Fibroblast of lung (primary cell): Measurements from ENCODE around the gene SRP9. TPM values are rescaled to one million over a fixed set of nuclear protein-coding genes. Genes with fewer than 3 reads are reported as not detected.
"Not testable (repeated sequence)": the region's sequence is repeated elsewhere in the genome, so short reads cannot be mapped to it uniquely, and the experiment has no call there.

Experiments used
- DNase-seq, 2 donors: peaks; one replicate each; pipeline versions ENCODE4 v3.0.0 to v3.0.0-alpha.2; 2010; ENCODE audit warnings: low read depth in 2 of 2
- H2AFZ ChIP-seq: 2 replicates; pipeline ENCODE4 v1.5.1; 2012; ENCODE audit warnings: low read length, control low read depth, inconsistent platforms
- H3K27ac ChIP-seq: 2 replicates; pipeline ENCODE4 v1.5.1; 2011; ENCODE audit warnings: low read length, control low read depth; ENCODE audit not compliant: insufficient read depth
- H3K27me3 ChIP-seq: 2 replicates; pipeline ENCODE4 v1.5.1; 2011; ENCODE audit warnings: mild to moderate bottlenecking, low read length; ENCODE audit not compliant: control insufficient read depth, insufficient read depth
- H3K36me3 ChIP-seq: 2 replicates; pipeline ENCODE4 v1.5.1; 2011; ENCODE audit warnings: low read length; ENCODE audit not compliant: control insufficient read depth, insufficient read depth
- H3K4me1 ChIP-seq: 2 replicates; pipeline ENCODE4 v1.5.1; 2011; ENCODE audit warnings: low read length; ENCODE audit not compliant: control insufficient read depth, insufficient read depth; ENCODE audit errors: extremely low read depth
- H3K4me2 ChIP-seq: 2 replicates; pipeline ENCODE4 v1.5.1; 2011; ENCODE audit warnings: low read length, control low read depth; ENCODE audit not compliant: insufficient read depth; ENCODE audit errors: extremely low read depth
- H3K4me3 ChIP-seq, 4 experiments: fragments of 200-600 bp in 1 of 4; sonication (generic) in 1 of 4; replicated peaks in 1 of 4; 2 replicates each; pipeline ENCODE4 v1.5.1; 2011 to 2016; ENCODE audit warnings: low read length in 4 of 4, low read depth in 3 of 4, mild to moderate bottlenecking in 3 of 4, control low read depth in 2 of 4, inconsistent platforms in 1 of 4, mixed read lengths in 1 of 4; ENCODE audit not compliant: insufficient read depth in 1 of 4; ENCODE audit errors: control extremely low read depth in 1 of 4
- H3K79me2 ChIP-seq: 2 replicates; pipeline ENCODE4 v1.5.1; 2012; ENCODE audit warnings: mild to moderate bottlenecking, low read length, inconsistent platforms; ENCODE audit not compliant: control insufficient read depth, insufficient read depth
- H3K9ac ChIP-seq: 2 replicates; pipeline ENCODE4 v1.5.1; 2011; ENCODE audit warnings: mild to moderate bottlenecking, low read length, control low read depth; ENCODE audit not compliant: insufficient read depth
- H3K9me3 ChIP-seq: 2 replicates; pipeline ENCODE4 v1.5.1; 2012; ENCODE audit warnings: low read depth, low read length; ENCODE audit not compliant: control insufficient read depth, insufficient read depth
- H4K20me1 ChIP-seq: 2 replicates; pipeline ENCODE4 v1.5.1; 2011; ENCODE audit warnings: low read length; ENCODE audit not compliant: control insufficient read depth, insufficient read depth; ENCODE audit errors: extremely low read depth
- CTCF ChIP-seq, 2 donors: IDR thresholded peaks in 1 of 2; conservative IDR thresholded peaks in 1 of 2; 1 replicate in 1 of 2; 2 replicates in 1 of 2; pipeline ENCODE4 v1.5.1; 2011 to 2012; ENCODE audit warnings: low read length in 2 of 2, control low read depth in 1 of 2, inconsistent platforms in 1 of 2, low read depth in 1 of 2, mild to moderate bottlenecking in 1 of 2
- EZH2 ChIP-seq: IDR thresholded peaks from 2 replicates; pipeline ENCODE4 v1.5.1; 2012; ENCODE audit warnings: low read length, control low read depth, mild to moderate bottlenecking; ENCODE audit errors: missing control alignments
- polyA plus RNA-seq, 2 donors: library from polyadenylated mRNA; depleted of rRNA in 1 of 2; stranded (reverse) in 1 of 2; unstranded in 1 of 2; fragments of >200 nt; gene quantifications; 2 replicates each; pipeline ENCODE4 v1.2.1, GENCODE V29; 2011 to 2012; ENCODE audit warnings: missing spikeins in 1 of 2
- total RNA-seq: library from RNA; depleted of rRNA; stranded (reverse); fragments of >200 nt; gene quantifications from 2 replicates; pipeline ENCODE4 v1.2.1, GENCODE V29; 2014

Gene SRP9
- total and polyA plus RNA-seq, 2 donors (not counting 1 experiment from before 2014, with no cell fraction given), result 202 to 442 TPM

DNA sequence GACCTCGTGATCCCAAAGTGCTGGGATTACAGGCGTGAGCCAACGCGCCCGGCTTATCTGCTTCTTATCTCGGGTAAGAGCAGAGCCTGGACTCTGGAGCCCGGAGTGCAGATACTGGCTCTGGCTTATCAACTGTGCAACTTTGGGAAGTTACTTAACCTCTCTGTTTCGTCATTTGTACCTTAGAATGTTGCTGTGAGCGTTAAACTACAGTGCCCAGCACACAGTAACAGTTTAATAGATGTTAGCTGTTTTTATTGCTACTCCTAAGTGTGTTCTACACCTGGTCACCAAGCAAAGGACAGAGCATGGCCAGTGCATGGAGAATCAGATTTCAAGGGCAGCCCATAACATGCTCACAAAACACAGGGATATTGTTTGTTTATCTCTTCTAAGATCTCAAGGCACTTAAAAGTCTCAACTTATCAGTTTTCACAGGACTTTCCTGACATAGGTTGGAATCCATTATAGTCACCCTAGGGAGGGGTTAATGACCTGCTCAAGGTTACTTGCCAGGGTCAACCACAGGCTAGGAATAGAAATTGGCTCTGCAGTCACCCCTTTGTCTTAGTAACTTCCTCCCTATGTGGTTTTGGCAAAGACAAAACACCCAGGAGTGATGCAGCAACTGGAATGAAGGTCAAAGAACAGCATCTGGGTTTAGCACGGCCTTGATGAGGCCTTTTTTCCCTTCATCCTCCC, 22.5 kb upstream of the SRP9 start:
- H3K36me3 ChIP-seq, result no peaks in the 10 kb centered on the region
- no peaks in the 10 kb centered on the region for H3K27me3 ChIP-seq
- H3K4me3 ChIP-seq, result no peak overlapping the region
- peak overlapping the region; percentile 56 for H3K4me2 ChIP-seq
- TF ChIP-seq CTCF (conservative IDR thresholded peaks at IDR 0.05 in 1 of 2, IDR thresholded peaks at IDR 0.05 in 1 of 2; ENCODE audit: low read depth in 1 of 2, low read length in 2 of 2) (no peak), EZH2 (no peak)
- H2AFZ ChIP-seq, result no peak overlapping the region
- H3K27ac ChIP-seq, result peak overlapping the region; percentile 71
- peak; percentile 91 to 97 for DNase-seq
- H3K9me3 ChIP-seq, result no peaks in the 10 kb centered on the region
- peak overlapping the region; percentile 4 for H3K9ac ChIP-seq
- H3K4me1 ChIP-seq, result peaks cover 13% of the 10 kb centered on the region
- H4K20me1 ChIP-seq, result no peaks in the 10 kb centered on the region
- H3K79me2 ChIP-seq, result no peaks in the 10 kb centered on the region

- H4K20me1 ChIP-seq, result no peaks in the 10 kb centered on the region
- no peaks in the 10 kb centered on the region for H3K9me3 ChIP-seq
- DNase-seq, result no peak
- H3K27me3 ChIP-seq, result no peaks in the 10 kb centered on the region
- H2AFZ ChIP-seq, result no peak overlapping the region
- no peak overlapping the region for H3K9ac ChIP-seq
- no peak for TF ChIP-seq CTCF (conservative IDR thresholded peaks at IDR 0.05 in 1 of 2, IDR thresholded peaks at IDR 0.05 in 1 of 2; ENCODE audit: low read depth in 1 of 2, low read length in 2 of 2)
- no peaks in the 10 kb centered on the region for H3K36me3 ChIP-seq
- peak overlapping the region; percentile 17 for H3K4me2 ChIP-seq
- H3K4me3 ChIP-seq, result no peak overlapping the region
- peak overlapping the region; percentile 71 for H3K27ac ChIP-seq
- no peaks in the 10 kb centered on the region for H3K79me2 ChIP-seq
- H3K4me1 ChIP-seq, result peaks cover 13% of the 10 kb centered on the region
Observed at GRCh38 chr1:225755671-225756319, 21.8 kb upstream of the SRP9 start.

GRCh38 chr1:225757927-225758656, 19.5 kb upstream of the SRP9 start:
- no peak for TF ChIP-seq CTCF (conservative IDR thresholded peaks at IDR 0.05 in 1 of 2, IDR thresholded peaks at IDR 0.05 in 1 of 2; ENCODE audit: low read depth in 1 of 2, low read length in 2 of 2)
- TF ChIP-seq EZH2, result no peak
- no peak overlapping the region for H2AFZ ChIP-seq
- H3K79me2 ChIP-seq, result no peaks in the 10 kb centered on the region
- peaks cover 21% of the 10 kb centered on the region for H3K4me1 ChIP-seq
- H3K9me3 ChIP-seq, result no peaks in the 10 kb centered on the region
- no peak overlapping the region for H3K27ac ChIP-seq
- H3K27me3 ChIP-seq, result no peaks in the 10 kb centered on the region
- H3K9ac ChIP-seq, result no peak overlapping the region
- H3K4me3 ChIP-seq, result no peak overlapping the region
- H3K4me2 ChIP-seq, result no peak overlapping the region
- H3K36me3 ChIP-seq, result no peaks in the 10 kb centered on the region
- no peak for DNase-seq
- H4K20me1 ChIP-seq, result no peaks in the 10 kb centered on the region

DNA sequence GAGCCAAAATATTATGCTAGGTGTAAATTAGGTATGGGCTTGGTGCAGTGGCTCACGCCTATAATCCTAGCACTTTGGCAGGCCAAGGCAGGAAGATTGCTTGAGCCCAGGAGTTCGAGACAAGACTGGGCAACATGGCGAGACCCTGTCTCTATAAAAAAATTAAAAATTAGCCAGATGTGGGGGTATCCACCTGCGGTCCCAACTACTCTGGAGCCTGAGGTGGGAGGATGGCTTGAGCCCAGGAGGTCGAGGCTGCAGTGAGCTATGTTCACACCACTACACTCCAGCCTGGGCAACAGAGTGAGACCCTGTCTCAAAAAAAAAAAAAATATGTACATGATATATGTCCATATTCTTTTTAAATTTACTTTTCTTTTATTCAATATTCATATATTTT, 17.7 kb upstream of the SRP9 start:
- not testable (repeated sequence) for H3K4me3 ChIP-seq, H2AFZ ChIP-seq, H3K9me3 ChIP-seq, H3K27ac ChIP-seq, H3K27me3 ChIP-seq, DNase-seq, H3K36me3 ChIP-seq, H3K79me2 ChIP-seq, H4K20me1 ChIP-seq, H3K9ac ChIP-seq, H3K4me2 ChIP-seq
- peaks cover 24% of the 10 kb centered on the region for H3K4me1 ChIP-seq
